ENCODE results near the gene RAD52.

DNA sequence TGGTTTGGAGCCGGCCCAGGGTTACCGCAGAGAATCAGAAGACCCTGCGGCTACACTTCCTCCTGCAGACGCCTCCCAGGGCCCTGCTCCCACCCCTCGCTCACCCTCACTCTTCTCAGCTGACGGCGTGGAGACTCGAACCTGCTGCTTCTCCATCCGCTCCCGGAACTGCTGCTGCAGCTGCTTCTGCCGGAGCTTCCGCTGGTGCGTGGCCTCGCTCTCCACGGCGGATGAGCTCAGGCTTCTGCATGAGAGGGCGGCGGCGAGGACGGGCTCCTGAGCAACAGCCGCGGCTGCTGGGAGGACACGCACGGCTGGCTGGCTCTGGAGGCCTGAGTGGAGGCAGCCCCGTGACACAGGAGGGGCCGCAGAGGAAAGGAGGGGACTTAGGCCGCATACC lies 33.3 kb downstream of the RAD52 start:
- TF ChIP-seq, protein P1, sequence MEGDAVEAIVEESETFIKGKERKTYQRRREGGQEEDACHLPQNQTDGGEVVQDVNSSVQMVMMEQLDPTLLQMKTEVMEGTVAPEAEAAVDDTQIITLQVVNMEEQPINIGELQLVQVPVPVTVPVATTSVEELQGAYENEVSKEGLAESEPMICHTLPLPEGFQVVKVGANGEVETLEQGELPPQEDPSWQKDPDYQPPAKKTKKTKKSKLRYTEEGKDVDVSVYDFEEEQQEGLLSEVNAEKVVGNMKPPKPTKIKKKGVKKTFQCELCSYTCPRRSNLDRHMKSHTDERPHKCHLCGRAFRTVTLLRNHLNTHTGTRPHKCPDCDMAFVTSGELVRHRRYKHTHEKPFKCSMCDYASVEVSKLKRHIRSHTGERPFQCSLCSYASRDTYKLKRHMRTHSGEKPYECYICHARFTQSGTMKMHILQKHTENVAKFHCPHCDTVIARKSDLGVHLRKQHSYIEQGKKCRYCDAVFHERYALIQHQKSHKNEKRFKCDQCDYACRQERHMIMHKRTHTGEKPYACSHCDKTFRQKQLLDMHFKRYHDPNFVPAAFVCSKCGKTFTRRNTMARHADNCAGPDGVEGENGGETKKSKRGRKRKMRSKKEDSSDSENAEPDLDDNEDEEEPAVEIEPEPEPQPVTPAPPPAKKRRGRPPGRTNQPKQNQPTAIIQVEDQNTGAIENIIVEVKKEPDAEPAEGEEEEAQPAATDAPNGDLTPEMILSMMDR (IDR thresholded peaks at IDR 0.05): no peak
- TF ChIP-seq POLR2AphosphoS5 (IDR thresholded peaks at IDR 0.05) (no peak), EP300 (IDR thresholded peaks at IDR 0.05) (no peak), POLR2A (IDR thresholded peaks at IDR 0.05; ENCODE audit: low read depth) (no peak)
